Activated CD4-positive, CD25-positive, alpha-beta regulatory T cell treated with anti-CD3 and anti-CD28 coated beads, Interleukin-2, amount 50 U/mL, for 72 hours (primary cell): Measurements from ENCODE around the gene EPS8L2.

Experiments used
- DNase-seq: peaks from one replicate; pipeline ENCODE4 v3.0.0; 2021

EPS8L2 gene

DNA sequence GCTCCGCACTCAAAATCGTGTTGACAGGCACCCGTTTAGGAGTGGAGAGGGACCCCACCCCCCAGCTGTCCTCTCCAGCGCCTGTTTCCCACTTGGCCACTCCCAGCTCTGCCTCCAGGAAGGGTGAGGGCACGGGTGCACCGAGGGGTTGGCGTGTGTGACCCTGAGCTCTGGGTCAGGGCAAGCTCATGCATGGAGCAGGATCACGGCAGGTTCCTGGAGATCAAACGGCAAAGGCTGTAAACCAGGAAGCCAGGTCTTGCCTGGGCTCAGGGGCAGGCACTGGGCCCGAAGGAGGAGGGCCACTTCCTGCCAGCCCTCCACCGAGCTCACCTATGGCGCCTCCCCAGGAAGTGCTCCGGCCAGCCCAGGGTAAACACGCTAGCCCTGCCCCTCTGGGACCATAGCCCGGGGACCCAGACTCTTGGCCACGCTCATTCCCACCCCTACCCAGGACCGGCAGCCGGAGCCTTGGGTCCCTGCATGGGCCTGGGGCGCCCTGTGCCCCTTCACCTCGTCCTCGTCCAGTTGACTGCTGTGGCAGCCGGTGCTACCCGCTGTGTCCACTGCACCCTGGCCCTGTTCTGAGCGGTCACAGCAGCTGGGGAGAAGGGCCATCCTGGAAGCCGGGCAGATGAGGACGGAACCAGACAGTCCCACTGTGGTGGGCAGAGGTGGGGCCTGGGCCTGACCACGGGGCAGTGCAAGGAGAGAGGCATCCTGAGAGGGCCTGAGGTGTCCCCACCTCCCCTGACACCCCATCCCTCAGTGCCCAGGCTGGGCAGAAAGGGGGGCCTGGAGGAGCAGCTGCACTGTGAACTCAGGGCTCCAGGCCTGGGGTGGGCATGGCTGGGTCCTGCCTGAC, 1.0 kb upstream of the EPS8L2 start:
- no peak for DNase-seq

- DNase-seq = no peak
Observed at GRCh38 chr11:706439-706956, 467 bp downstream of the EPS8L2 start.

DNA sequence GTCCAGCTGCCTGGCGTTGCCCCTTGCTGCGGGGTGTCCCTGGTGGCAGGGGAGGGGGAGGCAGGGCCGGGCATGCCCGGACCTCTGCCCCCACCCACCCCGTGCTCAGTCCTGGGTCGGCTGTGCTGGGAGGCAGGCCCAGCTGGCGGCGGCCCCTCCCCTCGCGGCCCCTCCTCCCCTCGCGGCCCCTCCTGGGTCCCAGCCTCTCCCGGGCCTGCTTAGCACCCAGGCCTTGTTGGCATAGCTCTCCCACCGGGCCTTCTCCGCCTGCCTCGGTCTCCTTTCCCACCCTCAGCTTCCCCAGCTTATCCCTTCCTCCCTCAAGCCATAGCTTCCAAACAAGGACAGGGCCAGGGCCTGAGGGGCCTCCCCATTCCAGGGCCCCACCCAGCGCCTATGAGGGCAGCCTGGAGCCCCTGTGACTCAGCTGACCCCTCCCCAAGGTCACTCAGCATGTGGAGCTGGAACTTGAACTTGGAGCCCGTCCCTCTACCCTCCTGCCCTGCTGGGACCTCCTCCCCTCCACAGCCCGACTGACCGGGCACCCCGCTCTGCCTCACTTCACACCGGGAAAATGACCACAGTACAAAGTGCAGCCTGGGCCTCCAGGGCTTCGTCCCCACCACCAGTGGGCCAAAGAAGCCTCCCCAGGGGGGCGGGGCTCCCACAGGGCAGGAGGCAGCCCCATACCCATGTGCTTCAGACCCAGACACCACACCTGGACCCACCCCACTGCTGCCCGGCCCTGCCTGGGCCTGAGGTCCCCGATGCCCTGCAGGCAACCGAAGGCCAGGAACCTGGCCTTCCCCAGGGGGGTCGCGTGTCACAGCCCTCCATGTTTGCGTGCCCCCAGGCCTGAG, 1.2 kb downstream of the EPS8L2 start:
- DNase-seq = no peak

DNA sequence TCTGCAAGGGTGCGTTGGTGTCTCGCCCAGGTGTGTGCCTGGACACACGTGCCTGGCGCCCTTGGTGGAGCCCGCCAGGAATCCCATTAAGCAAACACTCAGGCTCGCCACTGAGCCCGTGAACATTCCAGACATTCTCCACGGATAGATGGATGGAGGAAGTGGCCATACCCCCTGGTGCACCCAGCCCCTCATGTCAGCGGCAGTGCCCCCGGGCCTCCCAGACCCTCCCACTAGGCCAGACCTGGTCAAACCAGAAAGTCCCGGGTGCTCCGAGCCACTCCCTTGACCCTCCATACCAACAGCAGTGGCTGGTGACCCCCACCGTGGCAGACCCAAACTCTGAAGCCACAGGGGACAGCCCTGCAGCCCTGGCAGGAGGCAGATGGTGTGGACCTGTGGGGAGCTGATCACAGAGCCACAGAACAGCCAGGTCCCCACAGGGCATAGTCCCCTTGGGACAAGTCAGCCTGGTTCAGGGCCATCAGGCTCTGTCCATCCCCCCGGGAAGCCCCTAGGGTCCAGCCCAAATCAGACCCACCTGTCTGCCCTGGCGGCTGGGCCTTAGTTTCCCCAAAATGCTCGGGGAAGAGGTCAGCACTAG, 1.9 kb downstream of the EPS8L2 start:
- DNase-seq = no peak

DNA sequence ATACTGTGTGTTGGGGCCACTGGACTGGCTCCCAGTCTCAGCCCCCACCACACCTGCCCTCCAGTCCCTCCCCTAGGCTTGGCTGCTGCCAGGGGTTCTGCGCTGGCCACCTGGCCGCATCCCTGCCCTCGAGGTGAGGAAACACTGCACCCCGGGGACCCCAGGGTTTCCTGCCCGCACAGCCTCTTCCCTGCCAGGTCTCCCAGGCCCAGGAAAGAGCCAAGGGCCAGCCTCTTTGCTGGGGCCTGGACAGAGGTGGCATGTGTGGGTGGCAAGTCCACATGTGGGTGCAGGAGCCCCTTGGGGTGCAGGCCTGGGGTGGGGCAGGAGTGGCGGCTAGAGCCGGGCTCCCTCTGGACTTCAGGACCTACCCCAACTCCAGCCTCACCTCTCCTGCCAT, 2.5 kb downstream of the EPS8L2 start:
- DNase-seq = no peak

DNA sequence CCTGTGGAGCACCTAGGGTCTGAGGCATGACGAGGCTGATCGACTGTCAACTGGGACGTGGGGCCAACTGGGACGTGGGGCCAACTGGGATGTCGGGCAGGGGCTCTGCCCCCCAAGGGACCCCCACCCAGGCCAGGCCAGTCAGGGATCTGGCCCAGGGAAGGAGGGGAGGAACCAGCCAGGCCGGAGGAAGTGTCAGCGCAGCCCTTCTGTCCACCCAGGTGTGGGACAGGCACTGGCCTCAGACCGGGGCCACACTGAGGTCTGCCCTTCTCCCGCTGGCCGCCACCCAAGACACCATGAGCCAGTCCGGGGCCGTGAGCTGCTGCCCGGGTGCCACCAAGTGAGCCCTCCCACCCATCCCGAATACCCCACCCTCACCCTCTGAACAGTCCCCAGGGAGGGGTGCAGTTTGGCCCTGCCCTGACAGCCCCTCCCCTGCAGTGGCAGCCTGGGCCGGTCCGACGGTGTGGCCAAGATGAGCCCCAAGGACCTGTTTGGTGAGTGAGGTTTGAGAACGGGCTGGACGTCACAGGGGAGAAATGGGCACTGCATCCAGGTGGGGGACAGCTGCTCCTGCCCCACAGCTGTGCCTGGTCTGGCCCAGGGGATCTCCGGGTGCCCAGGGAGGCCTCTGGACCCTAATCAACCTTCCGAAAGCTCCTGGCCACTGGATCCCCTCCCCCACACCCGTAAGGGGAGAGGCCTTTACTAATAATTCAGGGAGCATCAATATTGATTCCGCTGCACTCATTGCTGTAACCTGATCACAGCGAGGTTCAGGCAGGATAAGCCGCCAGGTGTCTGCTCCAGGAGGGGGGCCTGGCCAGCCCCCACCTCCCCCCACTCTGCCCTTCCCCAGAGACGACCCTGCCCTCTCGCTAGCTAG, 3.3 kb downstream of the EPS8L2 start:
- no peak for DNase-seq

DNA sequence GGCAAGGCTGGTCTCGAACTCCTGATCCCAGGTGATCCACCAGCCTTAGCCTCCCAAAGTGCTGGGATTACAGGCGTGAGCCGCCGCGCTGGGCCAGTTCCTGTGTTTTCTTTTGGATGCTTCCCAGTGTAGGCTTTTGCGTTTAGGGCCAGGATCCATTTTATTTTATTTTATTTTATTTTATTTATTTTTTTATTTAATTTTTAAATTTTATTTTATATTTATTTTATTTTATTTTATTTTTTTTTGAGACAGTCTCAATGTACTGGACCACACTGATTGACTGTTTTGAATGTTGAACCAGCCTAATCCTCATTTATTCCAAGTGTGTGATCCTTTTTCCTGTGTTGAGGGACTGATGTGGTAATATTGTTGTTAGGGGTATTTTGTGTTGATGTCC, 8.4 kb downstream of the EPS8L2 start:
- no peak for DNase-seq

GRCh38 chr11:719214-720016, 13.4 kb downstream of the EPS8L2 start:
- DNase-seq = no peak

- DNase-seq = no peak
Observed at GRCh38 chr11:720017-720641, 14.1 kb downstream of the EPS8L2 start.

- no peak for DNase-seq
Observed at GRCh38 chr11:720642-721246, 14.7 kb downstream of the EPS8L2 start.

GRCh38 chr11:721247-721740, 15.3 kb downstream of the EPS8L2 start:
- DNase-seq = no peak

DNA sequence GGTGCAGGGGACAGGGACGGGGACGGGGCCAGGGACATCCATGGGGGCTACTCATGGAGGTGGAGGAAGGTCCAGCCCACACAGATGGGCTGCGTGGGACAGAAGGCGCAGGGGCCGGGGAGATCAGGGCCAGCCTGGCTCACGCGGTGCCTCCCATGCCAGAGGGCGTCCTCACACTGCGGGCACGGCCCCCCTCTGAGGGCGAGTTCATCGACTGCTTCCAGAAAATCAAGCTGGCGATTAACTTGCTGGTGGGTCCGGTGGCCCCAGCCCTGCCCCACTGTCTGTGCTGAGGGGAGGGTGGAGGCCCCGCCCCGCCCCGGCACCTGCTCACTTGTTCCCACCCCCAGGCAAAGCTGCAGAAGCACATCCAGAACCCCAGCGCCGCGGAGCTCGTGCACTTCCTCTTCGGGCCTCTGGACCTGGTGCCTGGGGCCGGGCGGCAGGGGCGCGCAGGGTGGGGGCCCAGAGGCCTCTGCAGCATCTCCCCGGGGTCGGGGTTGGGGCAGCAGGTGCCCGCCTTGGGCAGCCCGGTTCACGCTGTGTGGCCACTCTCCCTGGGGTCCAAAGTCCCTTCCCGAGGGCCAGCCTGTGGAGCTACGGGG, 15.8 kb downstream of the EPS8L2 start:
- DNase-seq = no peak

GRCh38 chr11:722346-722811, 16.3 kb downstream of the EPS8L2 start:
- DNase-seq = no peak

- no peak for DNase-seq
Observed at GRCh38 chr11:723120-723883, 17.3 kb downstream of the EPS8L2 start.

- no peak for DNase-seq
Observed at GRCh38 chr11:724049-724777, 18.2 kb downstream of the EPS8L2 start.

DNA sequence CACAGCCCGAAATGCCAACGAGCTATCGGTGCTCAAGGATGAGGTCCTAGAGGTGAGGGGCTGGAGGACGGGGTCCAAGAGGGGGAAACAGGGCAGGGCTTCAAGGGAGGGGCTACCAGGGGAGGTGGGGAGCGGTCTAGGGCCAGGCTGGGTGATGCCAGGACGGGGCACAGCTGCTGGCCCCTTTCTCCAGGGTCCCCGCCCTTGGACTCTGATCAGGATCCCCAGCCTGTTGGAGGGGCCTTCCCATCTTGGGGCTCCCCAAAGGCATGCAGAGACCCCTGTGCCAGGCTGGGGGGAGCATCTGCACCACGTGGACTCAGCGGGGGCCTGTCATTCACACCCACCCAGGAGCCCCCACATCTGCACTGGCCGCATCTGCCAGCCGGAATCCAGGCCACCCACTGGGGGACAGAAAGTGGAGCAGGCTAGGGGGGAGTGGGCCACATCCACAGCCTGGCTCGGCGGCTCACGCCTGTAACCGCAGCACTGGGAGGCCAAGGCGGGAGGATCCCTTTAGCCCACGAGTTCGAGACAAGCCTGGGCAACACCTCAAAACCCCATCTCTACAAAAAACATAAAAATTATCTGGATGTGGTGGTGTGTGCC, 18.9 kb downstream of the EPS8L2 start:
- no peak for DNase-seq

DNA sequence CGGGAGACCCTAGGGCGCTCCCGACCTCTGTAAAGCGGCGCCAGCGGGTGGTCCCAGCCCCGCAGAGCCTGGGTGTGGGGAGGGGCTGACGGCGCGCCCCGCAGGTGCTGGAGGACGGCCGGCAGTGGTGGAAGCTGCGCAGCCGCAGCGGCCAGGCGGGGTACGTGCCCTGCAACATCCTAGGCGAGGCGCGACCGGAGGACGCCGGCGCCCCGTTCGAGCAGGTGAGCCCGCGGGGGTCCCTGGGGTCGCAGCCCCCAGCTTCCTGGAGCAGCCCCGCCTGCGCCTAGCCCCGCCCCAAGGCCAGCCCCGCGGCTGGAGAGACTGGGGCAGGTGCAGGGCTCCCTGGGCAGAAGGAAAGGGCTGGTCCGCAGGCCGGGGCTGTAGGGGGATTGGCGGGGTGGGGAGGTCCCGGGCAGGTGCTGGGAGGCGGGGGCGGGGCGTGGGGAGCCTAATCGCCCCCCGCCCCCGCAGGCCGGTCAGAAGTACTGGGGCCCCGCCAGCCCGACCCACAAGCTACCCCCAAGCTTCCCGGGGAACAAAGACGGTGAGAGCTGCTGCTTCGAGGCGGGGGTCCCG, 19.7 kb downstream of the EPS8L2 start:
- peak; percentile 33 for DNase-seq
